ENCODE data around the gene RSPO4. TPM values are rescaled to one million over a fixed set of nuclear protein-coding genes. Genes with fewer than 3 reads are reported as not detected.

The RSPO4 gene
- total RNA-seq, 1 experiment from 2014 or later, result not detected

- POLR2A ChIA-PET (ENCODE audit: unreplicated experiment), result no interaction called here
- Histone ChIP-seq H4K20me1 (ENCODE audit: insufficient read depth) (no peaks in the 10 kb centered on the region), H3K9me3 (ENCODE audit: insufficient read depth, low read depth) (no peaks in the 10 kb centered on the region; the same call in 1 of the 2 replicates), H3K79me2 (ENCODE audit: low read depth) (no peaks in the 10 kb centered on the region), H3K27ac (no peak overlapping the region), H2AFZ (no peak overlapping the region), H3K9me2 (ENCODE audit: insufficient read depth) (no peaks in the 10 kb centered on the region), H3F3A (ENCODE audit: insufficient read depth, low read depth) (no peaks in the 10 kb centered on the region), H3K36me3 (ENCODE audit: low read depth) (no peaks in the 10 kb centered on the region), H3K4me1 (replicated peaks; ENCODE audit: insufficient read depth) (no peaks in the 10 kb centered on the region), H3K4me2 (no peak overlapping the region), H3K4me3 (no peak overlapping the region), H3K27me3 (ENCODE audit: insufficient read depth, low read depth) (peaks cover 75% of the 10 kb centered on the region)
- CTCF ChIA-PET, result no interaction called here
- DNase-seq, result no peak
- intact Hi-C loops (cut with micrococcal nuclease; ENCODE audit: unreplicated experiment), result no loop called here
- no TSS peak for BruUV-seq (replicated peaks)
- TF ChIP-seq CTCF (conservative IDR thresholded peaks at IDR 0.05) (no peak), EZH2 (IDR thresholded peaks at IDR 0.05; ENCODE audit: low read depth) (no peak)
Observed at GRCh38 chr20:942611-943010, 59.5 kb downstream of the RSPO4 start.

GRCh38 chr20:940926-941325 lies 61.2 kb downstream of the RSPO4 start:
- Histone ChIP-seq H2AFZ (no peak overlapping the region), H3K9me2 (ENCODE audit: insufficient read depth) (no peaks in the 10 kb centered on the region), H3K79me2 (ENCODE audit: low read depth) (no peaks in the 10 kb centered on the region), H3F3A (ENCODE audit: insufficient read depth, low read depth) (no peaks in the 10 kb centered on the region), H3K27me3 (ENCODE audit: insufficient read depth, low read depth) (peaks cover 61% of the 10 kb centered on the region), H3K27ac (no peak overlapping the region), H3K9me3 (ENCODE audit: insufficient read depth, low read depth) (no peaks in the 10 kb centered on the region; the same call in 1 of the 2 replicates), H4K20me1 (ENCODE audit: insufficient read depth) (no peaks in the 10 kb centered on the region), H3K4me2 (no peak overlapping the region), H3K4me3 (no peak overlapping the region), H3K4me1 (replicated peaks; ENCODE audit: insufficient read depth) (no peaks in the 10 kb centered on the region), H3K36me3 (ENCODE audit: low read depth) (no peaks in the 10 kb centered on the region)
- TF ChIP-seq CTCF (conservative IDR thresholded peaks at IDR 0.05) (no peak), EZH2 (IDR thresholded peaks at IDR 0.05; ENCODE audit: low read depth) (no peak)
- intact Hi-C loops (cut with micrococcal nuclease; ENCODE audit: unreplicated experiment), result no loop called here
- POLR2A ChIA-PET (ENCODE audit: unreplicated experiment), result no interaction called here
- no peak for DNase-seq
- BruUV-seq (replicated peaks), result no TSS peak
- CTCF ChIA-PET, result no interaction called here

- H4K20me1 ChIP-seq (ENCODE audit: insufficient read depth), result no peaks in the 10 kb centered on the region
- H3F3A ChIP-seq (ENCODE audit: insufficient read depth, low read depth), result no peaks in the 10 kb centered on the region
Observed at GRCh38 chr20:939606-940005, 62.5 kb downstream of the RSPO4 start.

More at GRCh38 chr20:939606-940005, 62.5 kb downstream of the RSPO4 start:
- no peaks in the 10 kb centered on the region for H3K79me2 ChIP-seq (ENCODE audit: low read depth)
- DNase-seq, result no peak
- no peak overlapping the region for H3K27ac ChIP-seq
- no peaks in the 10 kb centered on the region for H3K9me2 ChIP-seq (ENCODE audit: insufficient read depth)
- H3K9me3 ChIP-seq (ENCODE audit: insufficient read depth, low read depth), result no peaks in the 10 kb centered on the region; the same call in 1 of the 2 replicates
- POLR2A ChIA-PET (ENCODE audit: unreplicated experiment), result no interaction called here
- H2AFZ ChIP-seq, result no peak overlapping the region
- no peaks in the 10 kb centered on the region for H3K36me3 ChIP-seq (ENCODE audit: low read depth)
- CTCF ChIA-PET, result no interaction called here
- TF ChIP-seq CTCF (conservative IDR thresholded peaks at IDR 0.05) (no peak), EZH2 (IDR thresholded peaks at IDR 0.05; ENCODE audit: low read depth) (no peak)
- H3K4me2 ChIP-seq, result no peak overlapping the region
- intact Hi-C loops (cut with micrococcal nuclease; ENCODE audit: unreplicated experiment), result no loop called here
- no peaks in the 10 kb centered on the region for H3K4me1 ChIP-seq (replicated peaks; ENCODE audit: insufficient read depth)
- H3K27me3 ChIP-seq (ENCODE audit: insufficient read depth, low read depth), result peaks cover 49% of the 10 kb centered on the region
- H3K4me3 ChIP-seq, result no peak overlapping the region
- BruUV-seq (replicated peaks), result no TSS peak

Measured in PC-9 (cell line).